Psoas muscle (tissue), 8 donors: ENCODE measurements around the gene UBR3. TPM values are rescaled to one million over a fixed set of nuclear protein-coding genes. Genes with fewer than 3 reads are reported as not detected.

Source experiments
- ATAC-seq, 4 donors: fragments of 200-7000 bp; cut with Tn5 transposase; one replicate each; pipeline ENCODE4 v1.9.1; 2020; ENCODE audit warnings: moderate library complexity in 3 of 4, mild to moderate bottlenecking in 2 of 4
- DNase-seq, 2 donors: peaks; one replicate each; pipeline ENCODE4 v3.0.0-alpha.2; 2020
- H3K27ac ChIP-seq: fragments of 200-600 bp; one replicate; pipeline ENCODE4 v1.8.0; 2022
- H3K27me3 ChIP-seq, 3 donors: fragments of 200-600 bp in 1 of 3; one replicate each; pipeline versions ENCODE4 v1.6.1 to v1.8.0; 2013 to 2022; ENCODE audit warnings: low read length in 2 of 3, mild to moderate bottlenecking in 2 of 3, moderate library complexity in 1 of 3; ENCODE audit not compliant: insufficient read depth in 3 of 3
- H3K36me3 ChIP-seq, 2 donors: fragments of 200-600 bp in 1 of 2; one replicate each; pipeline versions ENCODE4 v1.6.1 to v1.8.0; 2013 to 2022; ENCODE audit warnings: low read depth in 1 of 2, mild to moderate bottlenecking in 1 of 2, moderate library complexity in 1 of 2; ENCODE audit not compliant: insufficient read depth in 1 of 2
- H3K4me1 ChIP-seq: fragments of 200-600 bp; one replicate; pipeline ENCODE4 v1.8.0; 2022
- H3K4me3 ChIP-seq: fragments of 200-600 bp; one replicate; pipeline ENCODE4 v1.8.0; 2022; ENCODE audit warnings: mild to moderate bottlenecking
- H3K9me3 ChIP-seq: fragments of 200-600 bp; one replicate; pipeline ENCODE4 v1.8.0; 2022
- CTCF ChIP-seq: fragments of 200-600 bp; IDR thresholded peaks from one replicate; pipeline ENCODE4 v1.8.0; 2022; ENCODE audit warnings: antibody characterized with exemption
- WGBS, 3 donors: extraction: QIAGEN DNeasy Blood & Tissue Kit; methylation state at CpG; one replicate each; pipeline versions ENCODE4 v1.1.6 to v1.1.7; 2013; 5-methylcytosine and 5-hydroxymethylcytosine counted together
- intact Hi-C, 2 donors: fragments of 100-400 bp; cut with DNase I; formaldehyde crosslinking; loops; one replicate each; pipeline versions ENCODE4 v1.11.0 to v1.14.2; 2022
- polyA plus RNA-seq, 3 donors: library from polyadenylated mRNA; stranded (reverse); fragments of 200-250 nt; gene quantifications; one replicate each; pipeline ENCODE4 v1.2.3, GENCODE V29; 2013
- total RNA-seq, 4 donors: library from RNA; stranded (reverse); fragmentation: NEBNext Ultra II Directional in 2 of 4; extraction: Animal tissue kit (Norgen Biotek cat#: 25700) in 2 of 4; gene quantifications; one replicate each; pipeline versions ENCODE4 v1.2.1 to v1.2.4, GENCODE V29; 2021 to 2023
- donor health status: healthy with polysubstance abuse.
- donor health status: DM: no; HTN: no; CAD: no; lungs with moderate emphysema.
- donor health status: Bipolar disorder and iron deficiency.
- donor health status: healthy.
- donor health status: DM: yes; HTN: yes; CAD: no.
- donor health status: DM: no; HTN: no; CAD: no.
- donor health status: DM: no; HTN: no; CAD: no.
- donor health status: DM: yes; HTN: yes; CAD: no.

The UBR3 gene
- total and polyA plus RNA-seq, 7 donors: 28.7 to 202 (median 160) TPM

- 87 to 95% (median 90%) methylated on average over 3 of the region's 3 CpGs for WGBS, 3 donors
- DNase-seq (no peak), ATAC-seq (no peak)
- Histone ChIP-seq H3K4me3 (no peak overlapping the region), H3K36me3 (no peaks in the 10 kb centered on the region), H3K27me3 (no peaks in the 10 kb centered on the region), H3K9me3 (no peaks in the 10 kb centered on the region), H3K4me1 (peaks cover 6% of the 10 kb centered on the region), H3K27ac (no peak overlapping the region)
- no peak for TF ChIP-seq CTCF
- intact Hi-C loops: no loop called here
Observed at GRCh38 chr2:170091436-170091835, 264.2 kb downstream of the UBR3 start.

GRCh38 chr2:170092436-170093060, 265.3 kb downstream of the UBR3 start:
- ATAC-seq (no peak), DNase-seq (no peak)
- no peaks in the 10 kb centered on the region for H3K9me3 ChIP-seq
- intact Hi-C loops: no loop called here
- H3K27me3 ChIP-seq: no peaks in the 10 kb centered on the region
- H3K27ac ChIP-seq: no peak overlapping the region
- no peak overlapping the region for H3K4me3 ChIP-seq
- WGBS, 3 donors: 89 to 91% (median 90%) methylated on average over 4 of the region's 4 CpGs
- H3K36me3 ChIP-seq: no peaks in the 10 kb centered on the region
- TF ChIP-seq CTCF: no peak
- no peaks in the 10 kb centered on the region for H3K4me1 ChIP-seq

- H3K36me3 ChIP-seq: no peaks in the 10 kb centered on the region
- H3K27me3 ChIP-seq: no peaks in the 10 kb centered on the region
- no peak overlapping the region for H3K27ac ChIP-seq
- no peak overlapping the region for H3K4me3 ChIP-seq
- no peak for DNase-seq
- H3K9me3 ChIP-seq: no peaks in the 10 kb centered on the region
- no peaks in the 10 kb centered on the region for H3K4me1 ChIP-seq
- intact Hi-C loops: no loop called here
- ATAC-seq: no peak
- no peak for TF ChIP-seq CTCF
Observed at GRCh38 chr2:170095380-170095779, 268.1 kb downstream of the UBR3 start.

- Histone ChIP-seq H3K36me3 (no peaks in the 10 kb centered on the region), H3K27me3 (no peaks in the 10 kb centered on the region), H3K27ac (no peak overlapping the region), H3K4me3 (no peak overlapping the region), H3K4me1 (no peaks in the 10 kb centered on the region), H3K9me3 (no peaks in the 10 kb centered on the region)
- 77 to 84% (median 82%) methylated on average over 4 of the region's 4 CpGs for WGBS, 3 donors
- intact Hi-C loops: no loop called here
- ATAC-seq: no peak
- no peak for DNase-seq
- no peak for TF ChIP-seq CTCF
Observed at GRCh38 chr2:170098626-170099312, 271.5 kb downstream of the UBR3 start.

- Histone ChIP-seq H3K4me3 (no peak overlapping the region), H3K36me3 (no peaks in the 10 kb centered on the region), H3K9me3 (no peaks in the 10 kb centered on the region), H3K27ac (no peak overlapping the region), H3K27me3 (no peaks in the 10 kb centered on the region), H3K4me1 (no peaks in the 10 kb centered on the region)
- ATAC-seq: no peak
- no peak for DNase-seq
- intact Hi-C loops: no loop called here
- TF ChIP-seq CTCF: no peak
- WGBS, 3 donors: 71 to 78% (median 77%) methylated on average over 3 of the region's 3 CpGs
Observed at GRCh38 chr2:170101789-170102188, 274.5 kb downstream of the UBR3 start.
